HG02763 (cell line): ENCODE measurements around the gene CCDC102A.

Source experiments
- ATAC-seq: cut with Tn5 transposase; IDR thresholded peaks from one replicate; pipeline ENCODE4 v1.9.1; 2021; ENCODE audit warnings: mild to moderate bottlenecking, moderate library complexity; ENCODE audit not compliant: unreplicated experiment

The CCDC102A gene

DNA sequence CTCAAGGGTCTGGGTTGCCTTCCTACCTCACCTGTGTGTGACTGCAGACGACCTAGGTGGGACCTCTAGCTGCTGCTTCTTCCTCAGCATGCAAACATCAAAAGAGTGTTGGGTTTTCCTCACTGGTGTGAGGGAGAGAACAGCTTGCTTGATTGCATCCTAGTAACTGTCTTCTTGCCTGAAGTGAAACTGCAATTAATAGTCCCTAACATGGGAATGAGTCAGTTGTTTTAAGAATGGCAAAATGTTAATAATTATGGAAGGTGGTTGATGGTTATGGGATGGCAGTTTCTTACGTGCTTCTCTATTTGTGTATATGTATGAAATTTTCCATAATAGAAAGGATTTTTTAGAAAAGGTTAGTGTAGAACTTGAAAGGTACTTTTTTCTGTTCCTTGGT lies 68.0 kb downstream of the CCDC102A start:
- no peak for ATAC-seq

DNA sequence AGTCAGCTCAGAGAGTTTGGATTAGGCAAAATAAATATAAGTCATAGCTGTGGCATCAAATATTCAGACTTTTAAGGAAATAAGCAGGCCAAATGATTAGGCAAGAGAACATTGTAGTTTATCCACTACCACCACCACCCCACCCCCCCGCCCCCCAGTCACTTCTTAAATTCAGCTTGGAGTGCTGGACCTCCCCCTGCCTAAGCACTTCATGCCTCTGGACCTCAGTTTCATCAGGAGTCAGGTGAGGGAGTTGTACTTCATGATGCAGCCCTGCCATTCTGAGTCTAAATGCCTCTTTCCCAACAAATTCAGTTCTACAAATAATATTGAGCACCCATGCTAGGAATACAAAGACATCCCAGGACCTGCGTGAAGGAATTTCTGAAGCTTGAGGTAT lies 71.8 kb downstream of the CCDC102A start:
- ATAC-seq: no peak

DNA sequence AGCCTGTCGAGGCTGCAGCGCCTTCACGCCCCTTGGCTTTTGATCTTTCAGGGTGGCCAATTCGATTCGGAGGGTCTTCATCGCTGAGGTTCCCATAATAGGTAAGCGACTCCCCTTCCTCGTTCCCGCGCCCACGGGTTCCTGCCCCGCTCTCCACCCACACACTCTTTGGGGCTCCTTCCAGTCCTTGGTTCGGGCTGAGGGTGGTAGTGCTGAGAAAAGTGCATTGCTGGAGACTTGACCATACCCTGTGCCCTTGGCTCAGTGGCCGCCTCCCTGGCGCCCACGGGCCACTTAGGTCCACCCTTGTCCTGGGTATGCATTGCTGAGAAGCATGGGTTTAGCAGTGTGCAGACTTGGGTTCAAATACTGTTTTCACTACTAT lies 73.4 kb downstream of the CCDC102A start:
- no peak for ATAC-seq

DNA sequence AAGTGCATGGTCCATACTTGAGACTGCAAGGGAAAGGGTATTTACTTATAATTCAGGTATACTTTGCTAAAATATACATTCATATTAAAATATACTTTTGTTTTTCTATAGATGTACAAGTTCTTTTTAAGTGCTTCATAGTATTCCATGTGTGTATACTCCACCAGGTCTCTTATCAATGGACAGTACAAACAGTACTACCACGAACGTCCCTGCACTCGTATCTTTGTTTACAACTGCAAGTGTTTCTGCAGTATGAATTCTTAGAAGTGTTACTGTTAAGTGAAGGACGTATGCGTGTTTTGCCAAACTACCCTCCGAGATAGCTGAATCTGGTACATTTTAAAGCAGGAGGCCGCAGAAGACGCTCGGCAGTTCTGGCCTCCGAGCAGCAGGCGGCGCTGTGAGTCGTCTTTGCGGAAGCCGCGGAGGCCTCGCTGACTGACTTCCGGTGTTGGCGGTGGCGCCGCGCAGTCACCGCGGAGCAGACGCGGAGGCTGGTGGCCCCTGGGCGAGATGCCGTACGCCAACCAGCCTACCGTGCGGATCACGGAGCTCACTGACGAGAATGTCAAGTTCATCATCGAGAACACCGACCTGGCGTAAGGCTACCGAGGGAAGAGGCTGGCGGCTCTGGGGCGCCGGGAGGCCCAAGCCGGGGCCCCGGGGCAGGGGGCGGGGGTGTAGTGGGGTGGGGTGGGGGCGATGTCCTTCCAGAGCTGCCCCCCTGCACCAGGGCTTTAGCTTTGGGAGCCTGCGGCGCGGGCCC lies 74.0 kb downstream of the CCDC102A start, which contains the start of gene POLR2C:
Gene POLR2C (plus strand): TSS at position 471 of the 769 bp plus-strand sequence. CDS start 46 bp downstream, at position 517.
- ATAC-seq: peak; percentile 89
